Measurements from ENCODE around the gene TEX11. TPM values are rescaled to one million over a fixed set of nuclear protein-coding genes. Genes with fewer than 3 reads are reported as not detected.

Gene TEX11
- total RNA-seq, 1 experiment from 2014 or later, result not detected

DNA sequence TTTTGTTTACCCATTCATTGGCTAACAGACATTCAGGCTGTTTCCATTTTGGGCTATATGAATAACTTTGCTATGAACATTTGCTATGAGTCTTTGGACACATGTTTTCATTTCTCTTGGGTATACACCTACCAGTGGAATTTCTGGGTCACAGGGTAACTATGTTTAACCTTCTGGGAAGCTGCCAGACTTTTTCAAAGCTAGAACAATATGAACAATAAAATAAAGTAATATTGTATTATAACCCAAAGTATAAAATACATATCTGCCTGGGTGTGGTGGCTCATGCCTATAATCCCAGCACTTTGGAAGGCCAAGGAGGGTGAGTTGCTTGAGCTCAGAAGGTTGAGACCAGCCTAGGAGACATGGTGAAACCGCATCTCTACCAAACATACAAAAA is 373.3 kb downstream of the TEX11 start:
- no peaks in the 10 kb centered on the region for H3K9me2 ChIP-seq (ENCODE audit: insufficient read depth)
- no peaks in the 10 kb centered on the region for H3K9me3 ChIP-seq (ENCODE audit: insufficient read depth, low read depth)
- H3K27ac ChIP-seq, result no peak overlapping the region
- H3K36me3 ChIP-seq (ENCODE audit: low read depth), result no peaks in the 10 kb centered on the region
- no peak overlapping the region for H3K4me2 ChIP-seq
- H3K27me3 ChIP-seq (ENCODE audit: insufficient read depth, low read depth), result no peaks in the 10 kb centered on the region
- intact Hi-C loops (cut with micrococcal nuclease; ENCODE audit: unreplicated experiment), result no loop called here
- BruUV-seq (replicated peaks), result no TSS peak
- no peaks in the 10 kb centered on the region for H3K4me1 ChIP-seq (replicated peaks; ENCODE audit: insufficient read depth)
- no peaks in the 10 kb centered on the region for H3K79me2 ChIP-seq (ENCODE audit: low read depth)
- no peaks in the 10 kb centered on the region for H3F3A ChIP-seq (ENCODE audit: insufficient read depth, low read depth)
- H2AFZ ChIP-seq, result no peak overlapping the region
- no peaks in the 10 kb centered on the region for H4K20me1 ChIP-seq (ENCODE audit: insufficient read depth)
- ChIA-PET CTCF (no interaction called here), POLR2A (ENCODE audit: unreplicated experiment) (no interaction called here)
- no peak for DNase-seq
- TF ChIP-seq, protein P1, sequence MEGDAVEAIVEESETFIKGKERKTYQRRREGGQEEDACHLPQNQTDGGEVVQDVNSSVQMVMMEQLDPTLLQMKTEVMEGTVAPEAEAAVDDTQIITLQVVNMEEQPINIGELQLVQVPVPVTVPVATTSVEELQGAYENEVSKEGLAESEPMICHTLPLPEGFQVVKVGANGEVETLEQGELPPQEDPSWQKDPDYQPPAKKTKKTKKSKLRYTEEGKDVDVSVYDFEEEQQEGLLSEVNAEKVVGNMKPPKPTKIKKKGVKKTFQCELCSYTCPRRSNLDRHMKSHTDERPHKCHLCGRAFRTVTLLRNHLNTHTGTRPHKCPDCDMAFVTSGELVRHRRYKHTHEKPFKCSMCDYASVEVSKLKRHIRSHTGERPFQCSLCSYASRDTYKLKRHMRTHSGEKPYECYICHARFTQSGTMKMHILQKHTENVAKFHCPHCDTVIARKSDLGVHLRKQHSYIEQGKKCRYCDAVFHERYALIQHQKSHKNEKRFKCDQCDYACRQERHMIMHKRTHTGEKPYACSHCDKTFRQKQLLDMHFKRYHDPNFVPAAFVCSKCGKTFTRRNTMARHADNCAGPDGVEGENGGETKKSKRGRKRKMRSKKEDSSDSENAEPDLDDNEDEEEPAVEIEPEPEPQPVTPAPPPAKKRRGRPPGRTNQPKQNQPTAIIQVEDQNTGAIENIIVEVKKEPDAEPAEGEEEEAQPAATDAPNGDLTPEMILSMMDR (conservative IDR thresholded peaks at IDR 0.05), result no peak
- no peak overlapping the region for H3K4me3 ChIP-seq

DNA sequence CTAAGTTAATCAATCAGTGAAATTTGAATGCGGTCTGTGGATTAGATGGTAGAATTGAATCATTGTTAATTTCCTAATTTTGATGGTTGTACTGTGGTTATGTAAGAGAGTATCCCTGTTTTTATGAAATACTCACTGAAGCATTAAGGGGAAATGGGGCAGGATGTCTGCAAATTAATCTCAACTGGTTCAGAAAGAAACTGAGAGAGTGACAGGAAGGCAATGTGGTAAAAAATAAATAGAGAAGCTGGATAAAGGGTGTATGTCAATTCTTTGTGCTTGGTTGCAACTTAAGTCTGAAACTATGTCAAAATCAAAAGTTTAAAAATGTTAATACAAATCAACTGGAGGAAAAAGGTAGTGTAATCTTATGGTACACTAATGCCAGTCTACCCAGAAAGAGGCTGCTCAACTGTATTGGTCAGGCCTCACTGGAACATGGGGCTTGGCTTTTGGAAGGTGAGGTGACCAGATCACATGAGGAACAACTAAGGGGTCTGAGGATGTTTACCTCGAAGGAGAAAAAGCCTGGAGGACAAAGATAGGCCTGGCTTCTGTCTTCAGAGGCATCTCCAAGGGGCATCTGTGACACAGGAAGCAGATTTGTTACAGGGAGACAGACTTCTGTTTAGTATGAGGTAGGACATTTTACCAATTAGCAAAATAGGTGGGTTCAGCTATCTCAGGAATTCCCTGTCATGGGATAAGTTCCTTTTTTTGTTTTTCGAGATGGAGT is 380.7 kb downstream of the TEX11 start:
- intact Hi-C loops (cut with micrococcal nuclease; ENCODE audit: unreplicated experiment), result no loop called here
- Histone ChIP-seq H4K20me1 (ENCODE audit: insufficient read depth) (no peaks in the 10 kb centered on the region), H3K4me1 (replicated peaks; ENCODE audit: insufficient read depth) (peaks cover 14% of the 10 kb centered on the region), H3K27ac (no peak overlapping the region), H3F3A (ENCODE audit: insufficient read depth, low read depth) (peaks cover 3% of the 10 kb centered on the region; the same call in 1 of the 2 replicates), H3K9me3 (ENCODE audit: insufficient read depth, low read depth) (no peaks in the 10 kb centered on the region), H3K4me2 (no peak overlapping the region), H3K4me3 (no peak overlapping the region), H3K36me3 (ENCODE audit: low read depth) (no peaks in the 10 kb centered on the region), H2AFZ (no peak overlapping the region), H3K9me2 (ENCODE audit: insufficient read depth) (no peaks in the 10 kb centered on the region), H3K27me3 (ENCODE audit: insufficient read depth, low read depth) (no peaks in the 10 kb centered on the region), H3K79me2 (ENCODE audit: low read depth) (no peaks in the 10 kb centered on the region)
- no peak for DNase-seq
- POLR2A ChIA-PET (ENCODE audit: unreplicated experiment), result interaction anchor here (0.6 kb wide), 2 partner anchors 309 to 652 kb away, joined by 3 to 4 read pairs; no protein-coding TSS in a partner anchor
- TF ChIP-seq, protein P1 (conservative IDR thresholded peaks at IDR 0.05), result no peak
- no peak for TF ChIP-seq EZH2 (IDR thresholded peaks at IDR 0.05; ENCODE audit: low read depth)
- CTCF ChIA-PET, result no interaction called here
- BruUV-seq (replicated peaks), result no TSS peak

DNA sequence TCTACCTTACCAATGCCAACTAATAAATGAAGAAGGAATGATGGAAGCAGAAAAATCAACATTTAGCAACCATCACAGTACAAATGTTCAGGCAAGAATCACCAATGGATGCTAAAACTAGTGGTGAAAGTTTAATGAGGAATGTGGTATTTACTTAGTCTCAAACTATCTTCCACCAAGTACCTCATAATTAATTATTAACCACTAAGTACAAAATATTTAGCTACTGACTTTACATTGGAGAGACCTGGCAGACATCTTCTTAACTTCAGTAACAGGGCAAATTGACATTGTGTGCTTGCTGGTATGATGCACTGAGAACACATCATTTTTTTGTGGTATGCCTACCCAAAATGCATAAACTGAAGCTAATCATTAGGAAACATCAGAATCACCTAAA is 381.5 kb downstream of the TEX11 start:
- Histone ChIP-seq H3K9me3 (ENCODE audit: insufficient read depth, low read depth) (no peaks in the 10 kb centered on the region), H4K20me1 (ENCODE audit: insufficient read depth) (no peaks in the 10 kb centered on the region), H2AFZ (no peak overlapping the region), H3K4me2 (no peak overlapping the region), H3K27ac (no peak overlapping the region), H3K9me2 (ENCODE audit: insufficient read depth) (no peaks in the 10 kb centered on the region), H3K27me3 (ENCODE audit: insufficient read depth, low read depth) (no peaks in the 10 kb centered on the region), H3K4me3 (no peak overlapping the region), H3K4me1 (replicated peaks; ENCODE audit: insufficient read depth) (peaks cover 14% of the 10 kb centered on the region), H3F3A (ENCODE audit: insufficient read depth, low read depth) (peaks cover 3% of the 10 kb centered on the region; the same call in 1 of the 2 replicates), H3K79me2 (ENCODE audit: low read depth) (no peaks in the 10 kb centered on the region), H3K36me3 (ENCODE audit: low read depth) (no peaks in the 10 kb centered on the region)
- no peak for TF ChIP-seq EZH2 (IDR thresholded peaks at IDR 0.05; ENCODE audit: low read depth)
- TF ChIP-seq, protein P1 (conservative IDR thresholded peaks at IDR 0.05), result no peak
- POLR2A ChIA-PET (ENCODE audit: unreplicated experiment), result no interaction called here
- DNase-seq, result no peak
- BruUV-seq (replicated peaks), result no TSS peak
- intact Hi-C loops (cut with micrococcal nuclease; ENCODE audit: unreplicated experiment), result no loop called here
- CTCF ChIA-PET, result no interaction called here
